ENCODE measurements around the gene KANSL2. TPM values are rescaled to one million over a fixed set of nuclear protein-coding genes. Genes with fewer than 3 reads are reported as not detected.

KANSL2 gene
- total and polyA plus RNA-seq, 2 donors (not counting 1 experiment from before 2014, with no cell fraction given) = 47.3 to 64.6 TPM

- intact Hi-C loops (cut with micrococcal nuclease) = no loop called here
- TF ChIP-seq CTCF (IDR thresholded peaks at IDR 0.05) = peak; percentile 97
- no peak for TF ChIP-seq EZH2 (IDR thresholded peaks at IDR 0.05; ENCODE audit: borderline replicate concordance, insufficient read depth, low read depth, low read length, poor library complexity, severe bottlenecking)
- no peaks in the 10 kb centered on the region for H4K20me1 ChIP-seq (ENCODE audit: control insufficient read depth, insufficient read depth, low read length, poor library complexity, severe bottlenecking)
- no peak overlapping the region for H3K9ac ChIP-seq (ENCODE audit: low read length)
- no peak overlapping the region for H3K4me3 ChIP-seq (ENCODE audit: control extremely low read depth in 1 of 5, extremely low read depth in 1 of 5, insufficient read depth in 1 of 5, low read depth in 2 of 5, low read length in 4 of 5)
- no peak overlapping the region for H3K27ac ChIP-seq (ENCODE audit: low read length in 2 of 2)
- no peak overlapping the region for H3K4me3 Mint-ChIP-seq
- whole genome bisulfite sequencing (ENCODE audit: insufficient coverage) = 20% methylated on average over 7 of the region's 7 CpGs
- H3K36me3 ChIP-seq (replicated peaks in 1 of 2; ENCODE audit: control extremely low read depth in 1 of 2, control insufficient read depth in 1 of 2, extremely low read depth in 1 of 2, insufficient read depth in 2 of 2, low read length in 1 of 2) = no peaks in the 10 kb centered on the region
- peaks cover 0 to 9% (median 7%) of the 10 kb centered on the region in 3 donors for H3K9me3 ChIP-seq (ENCODE audit: control extremely low read depth in 1 of 3, control insufficient read depth in 2 of 3, insufficient read depth in 1 of 3, low read length in 2 of 3)
- H3K4me1 Mint-ChIP-seq = no peaks in the 10 kb centered on the region
- peaks cover 3% of the 10 kb centered on the region for H3K9me3 Mint-ChIP-seq (ENCODE audit: insufficient read depth)
- H3K27me3 ChIP-seq (replicated peaks in 1 of 4; ENCODE audit: control extremely low read depth in 1 of 4, control insufficient read depth in 3 of 4, insufficient read depth in 4 of 4, low read length in 3 of 4) = peaks cover 0 to 11% (median 8%) of the 10 kb centered on the region in 4 experiments
- peak; percentile 79 for DNase-seq
- ChIA-PET POLR2A (no interaction called here), CTCF (interaction anchor here (0.6 to 2.1 kb wide), 33 partner anchors 9 to 715 kb away, joined by 3 to 12 read pairs (median 4); partner anchors contain the start of genes SENP1 and ZNF641)
- no peaks in the 10 kb centered on the region for H3K4me1 ChIP-seq (ENCODE audit: control insufficient read depth in 2 of 2, insufficient read depth in 2 of 2, low read length in 2 of 2)
- H3K27me3 Mint-ChIP-seq = peaks cover 45% of the 10 kb centered on the region
- H3K79me2 ChIP-seq (ENCODE audit: control insufficient read depth, insufficient read depth, low read length) = no peaks in the 10 kb centered on the region
- peak overlapping the region; percentile 11 for H2AFZ ChIP-seq (ENCODE audit: insufficient read depth, low read depth, low read length, poor library complexity, severe bottlenecking)
- no peak overlapping the region for H3K27ac Mint-ChIP-seq
- ATAC-seq (ENCODE audit: low read depth) = peak; percentile 90
- H3K4me2 ChIP-seq (replicated peaks; ENCODE audit: low read depth, low read length, poor library complexity, severe bottlenecking) = no peak overlapping the region
These were observed 63.5 kb downstream of the KANSL2 start for GRCh38 chr12:48618541-48618940.

GRCh38 chr12:48615681-48616080, 66.4 kb downstream of the KANSL2 start:
- no peak overlapping the region for H2AFZ ChIP-seq (ENCODE audit: insufficient read depth, low read depth, low read length, poor library complexity, severe bottlenecking)
- H3K4me2 ChIP-seq (replicated peaks; ENCODE audit: low read depth, low read length, poor library complexity, severe bottlenecking) = no peak overlapping the region
- H3K4me3 Mint-ChIP-seq = no peak overlapping the region
- H3K36me3 ChIP-seq (replicated peaks in 1 of 2; ENCODE audit: control extremely low read depth in 1 of 2, control insufficient read depth in 1 of 2, extremely low read depth in 1 of 2, insufficient read depth in 2 of 2, low read length in 1 of 2) = no peaks in the 10 kb centered on the region
- ChIA-PET POLR2A (no interaction called here), CTCF (no interaction called here)
- WGBS (ENCODE audit: insufficient coverage) = 100% methylated on average over 1 of the region's 4 CpGs
- no peak overlapping the region for H3K9ac ChIP-seq (ENCODE audit: low read length)
- intact Hi-C loops (cut with micrococcal nuclease) = no loop called here
- no peaks in the 10 kb centered on the region for H4K20me1 ChIP-seq (ENCODE audit: control insufficient read depth, insufficient read depth, low read length, poor library complexity, severe bottlenecking)
- peaks cover 0 to 18% (median 12%) of the 10 kb centered on the region in 3 donors for H3K9me3 ChIP-seq (ENCODE audit: control extremely low read depth in 1 of 3, control insufficient read depth in 2 of 3, insufficient read depth in 1 of 3, low read length in 2 of 3)
- peaks cover 43% of the 10 kb centered on the region for H3K27me3 Mint-ChIP-seq
- TF ChIP-seq CTCF (IDR thresholded peaks at IDR 0.05) (no peak), EZH2 (IDR thresholded peaks at IDR 0.05; ENCODE audit: borderline replicate concordance, insufficient read depth, low read depth, low read length, poor library complexity, severe bottlenecking) (no peak)
- no peak overlapping the region for H3K27ac ChIP-seq (ENCODE audit: low read length in 2 of 2)
- H3K4me1 Mint-ChIP-seq = no peaks in the 10 kb centered on the region
- no peak overlapping the region for H3K4me3 ChIP-seq (ENCODE audit: control extremely low read depth in 1 of 5, extremely low read depth in 1 of 5, insufficient read depth in 1 of 5, low read depth in 2 of 5, low read length in 4 of 5)
- no peaks in the 10 kb centered on the region for H3K4me1 ChIP-seq (ENCODE audit: control insufficient read depth in 2 of 2, insufficient read depth in 2 of 2, low read length in 2 of 2)
- no peak for ATAC-seq (ENCODE audit: low read depth)
- peaks cover 0 to 11% (median 5%) of the 10 kb centered on the region in 4 experiments for H3K27me3 ChIP-seq (replicated peaks in 1 of 4; ENCODE audit: control extremely low read depth in 1 of 4, control insufficient read depth in 3 of 4, insufficient read depth in 4 of 4, low read length in 3 of 4)
- DNase-seq = no peak
- no peak overlapping the region for H3K27ac Mint-ChIP-seq
- no peaks in the 10 kb centered on the region for H3K79me2 ChIP-seq (ENCODE audit: control insufficient read depth, insufficient read depth, low read length)
- peaks cover 9% of the 10 kb centered on the region for H3K9me3 Mint-ChIP-seq (ENCODE audit: insufficient read depth)
